Measurements from ENCODE around the gene IFIT1.
"Not testable (repeated sequence)": the region's sequence is repeated elsewhere in the genome, so short reads cannot be mapped to it uniquely, and the experiment has no call there.

The IFIT1 gene

GRCh38 chr10:89368129-89368528 lies 24.3 kb upstream of the IFIT1 start:
- no peak for DNase-seq

- DNase-seq: peak; percentile 8
Observed at GRCh38 chr10:89369156-89370105, 23.0 kb upstream of the IFIT1 start.

- DNase-seq: no peak
Observed at GRCh38 chr10:89371079-89371478, 21.3 kb upstream of the IFIT1 start.

DNA sequence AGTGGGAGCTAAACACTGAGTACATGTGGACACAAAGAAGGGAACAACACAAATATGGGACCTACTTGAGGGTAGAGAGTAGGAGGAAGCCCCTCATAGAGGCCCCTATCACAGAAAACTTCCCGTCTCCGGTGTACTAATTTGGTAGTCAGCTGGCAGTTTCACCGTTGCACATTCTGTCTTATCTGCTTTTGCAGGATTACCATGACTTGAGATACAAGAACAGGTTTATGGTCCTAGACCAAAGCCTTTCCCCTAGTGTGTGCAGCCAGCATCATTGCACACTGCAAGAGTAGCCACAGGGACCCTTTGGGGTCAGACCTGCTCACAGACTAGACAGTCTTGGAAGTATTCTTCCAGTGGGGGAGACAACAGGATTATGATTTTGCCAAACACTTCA lies 20.4 kb upstream of the IFIT1 start:
- DNase-seq: no peak

GRCh38 chr10:89373916-89374711 lies 18.3 kb upstream of the IFIT1 start:
- DNase-seq: no peak

- no peak for DNase-seq
Observed at GRCh38 chr10:89374713-89375141, 17.7 kb upstream of the IFIT1 start.

- DNase-seq: no peak
Observed at GRCh38 chr10:89377705-89378637, 14.5 kb upstream of the IFIT1 start, which contains the start of gene IFIT1B. Gene IFIT1B, plus strand, starts transcription at chr10:89378056. Its CDS starts 80 bp downstream, at chr10:89378136.

- DNase-seq: no peak
Observed at GRCh38 chr10:89379103-89379502, 13.3 kb upstream of the IFIT1 start.

- no peak for DNase-seq
Observed at GRCh38 chr10:89382757-89383156, 9.7 kb upstream of the IFIT1 start.

- no peak for DNase-seq
Observed at GRCh38 chr10:89384474-89385340, 7.7 kb upstream of the IFIT1 start.

- DNase-seq: no peak
Observed at GRCh38 chr10:89388806-89389205, 3.6 kb upstream of the IFIT1 start.

DNA sequence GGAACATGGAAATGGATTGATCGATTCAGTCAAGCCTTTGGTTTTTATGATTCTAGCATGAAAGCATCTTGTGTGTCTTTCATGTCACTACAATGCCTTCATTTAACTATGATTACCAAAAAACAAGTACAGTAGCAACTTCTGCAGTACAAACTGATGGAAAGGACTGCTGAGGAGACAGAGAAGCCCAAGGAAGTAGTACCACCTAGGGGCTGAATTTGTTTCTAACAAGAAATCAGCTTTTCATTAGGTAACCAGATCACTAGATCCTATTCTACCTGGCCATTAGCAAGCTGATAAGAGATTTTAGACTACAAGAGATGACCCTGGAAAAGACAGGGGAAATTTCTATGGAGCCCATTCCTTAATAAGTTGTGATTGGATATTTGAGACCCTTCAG lies 3.2 kb upstream of the IFIT1 start:
- peak; percentile 24 for DNase-seq

DNA sequence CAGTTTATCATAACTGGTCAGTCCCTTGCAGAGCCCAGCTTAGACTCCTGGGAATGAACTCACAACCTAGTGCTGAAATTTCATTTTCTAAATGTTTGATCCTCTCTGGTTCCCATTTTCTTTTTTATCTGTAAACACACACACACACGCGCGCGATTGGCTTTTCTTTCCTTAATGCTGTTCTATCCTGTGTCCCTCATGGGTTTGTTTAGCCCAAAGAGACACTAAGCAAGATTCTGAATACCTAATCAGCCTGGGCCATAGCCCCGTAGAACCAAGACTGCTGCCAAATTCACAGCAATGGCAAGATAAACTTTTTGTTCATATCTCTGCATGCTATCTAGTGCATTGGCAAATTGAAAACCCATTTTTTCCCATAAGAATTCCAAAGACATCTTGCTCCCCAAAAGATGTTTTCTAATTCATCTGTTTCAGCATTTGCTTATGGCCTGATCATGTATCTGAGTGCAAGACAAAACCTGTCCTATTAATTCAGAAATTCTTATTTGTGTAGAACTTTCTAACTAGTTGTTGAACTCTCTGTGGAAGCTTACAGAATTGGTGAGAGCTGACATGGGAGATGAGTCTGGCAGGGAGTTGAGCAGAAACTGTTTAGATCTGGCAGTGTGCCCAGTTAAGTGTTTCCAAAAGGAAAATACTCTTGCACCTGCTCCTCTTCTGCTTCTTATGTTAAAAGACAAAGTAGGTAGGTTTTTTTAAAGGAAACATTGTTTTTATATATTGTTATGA lies 1.8 kb upstream of the IFIT1 start:
- DNase-seq: peak; percentile 75

- DNase-seq: not testable (repeated sequence)
Observed at GRCh38 chr10:89391226-89391576, 1.2 kb upstream of the IFIT1 start.

- no peak for DNase-seq
Observed at GRCh38 chr10:89392974-89393373, 551 bp downstream of the IFIT1 start.

DNA sequence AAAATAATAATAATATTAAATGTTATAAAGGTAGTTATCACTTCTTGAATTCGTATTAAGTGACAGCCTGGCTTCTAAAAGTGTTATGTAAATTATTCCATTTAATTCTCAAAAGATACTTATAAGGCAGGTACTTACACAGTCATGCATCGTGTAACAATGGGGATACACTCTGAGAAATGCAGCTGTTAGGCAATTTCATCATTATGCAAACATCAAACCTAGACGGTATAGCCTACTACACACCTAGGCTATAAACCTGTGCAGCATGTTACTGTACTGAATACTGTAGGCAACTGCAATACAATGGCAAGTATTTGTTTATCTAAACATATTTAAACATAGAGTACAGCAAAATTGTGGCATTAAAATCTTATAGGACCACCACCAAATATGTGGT lies 1.5 kb downstream of the IFIT1 start:
- DNase-seq: peak; percentile 19

GRCh38 chr10:89395141-89395540 lies 2.7 kb downstream of the IFIT1 start:
- DNase-seq: no peak

- no peak for DNase-seq
Observed at GRCh38 chr10:89398003-89398749, 5.8 kb downstream of the IFIT1 start.

GRCh38 chr10:89399956-89400355 lies 7.5 kb downstream of the IFIT1 start:
- no peak for DNase-seq

GRCh38 chr10:89403043-89403442 lies 10.6 kb downstream of the IFIT1 start:
- DNase-seq: no peak
